Stomach smooth muscle (tissue), 2 donors: ENCODE data around the gene RNMT.
"Not testable (repeated sequence)": the region's sequence is repeated elsewhere in the genome, so short reads cannot be mapped to it uniquely, and the experiment has no call there.

Source experiments
- H3K27ac ChIP-seq: one replicate; pipeline ENCODE4 v1.7.0; 2013; ENCODE audit warnings: mild to moderate bottlenecking, low read length, inconsistent platforms
- H3K27me3 ChIP-seq, 2 donors: one replicate each; pipeline ENCODE4 v1.7.0; 2013; ENCODE audit warnings: low read length in 2 of 2; ENCODE audit not compliant: insufficient read depth in 2 of 2, control insufficient read depth in 1 of 2
- H3K36me3 ChIP-seq, 2 donors: one replicate each; pipeline ENCODE4 v1.7.0; 2013; ENCODE audit warnings: low read length in 2 of 2; ENCODE audit not compliant: control insufficient read depth in 2 of 2, insufficient read depth in 2 of 2
- H3K4me1 ChIP-seq: one replicate; pipeline ENCODE4 v1.7.0; 2013; ENCODE audit warnings: low read length; ENCODE audit not compliant: control insufficient read depth, insufficient read depth
- H3K4me3 ChIP-seq, 2 donors: one replicate each; pipeline ENCODE4 v1.7.0; 2013; ENCODE audit warnings: low read length in 2 of 2
- H3K9ac ChIP-seq, 2 donors: one replicate each; pipeline ENCODE4 v1.7.0; 2013; ENCODE audit warnings: low read length in 2 of 2, mild to moderate bottlenecking in 1 of 2
- H3K9me3 ChIP-seq, 2 donors: one replicate each; pipeline ENCODE4 v1.7.0; 2013; ENCODE audit warnings: low read length in 2 of 2; ENCODE audit not compliant: control insufficient read depth in 2 of 2
- donor health status: healthy.
- donor health status: Pancreatic carcinoma.

The RNMT gene

DNA sequence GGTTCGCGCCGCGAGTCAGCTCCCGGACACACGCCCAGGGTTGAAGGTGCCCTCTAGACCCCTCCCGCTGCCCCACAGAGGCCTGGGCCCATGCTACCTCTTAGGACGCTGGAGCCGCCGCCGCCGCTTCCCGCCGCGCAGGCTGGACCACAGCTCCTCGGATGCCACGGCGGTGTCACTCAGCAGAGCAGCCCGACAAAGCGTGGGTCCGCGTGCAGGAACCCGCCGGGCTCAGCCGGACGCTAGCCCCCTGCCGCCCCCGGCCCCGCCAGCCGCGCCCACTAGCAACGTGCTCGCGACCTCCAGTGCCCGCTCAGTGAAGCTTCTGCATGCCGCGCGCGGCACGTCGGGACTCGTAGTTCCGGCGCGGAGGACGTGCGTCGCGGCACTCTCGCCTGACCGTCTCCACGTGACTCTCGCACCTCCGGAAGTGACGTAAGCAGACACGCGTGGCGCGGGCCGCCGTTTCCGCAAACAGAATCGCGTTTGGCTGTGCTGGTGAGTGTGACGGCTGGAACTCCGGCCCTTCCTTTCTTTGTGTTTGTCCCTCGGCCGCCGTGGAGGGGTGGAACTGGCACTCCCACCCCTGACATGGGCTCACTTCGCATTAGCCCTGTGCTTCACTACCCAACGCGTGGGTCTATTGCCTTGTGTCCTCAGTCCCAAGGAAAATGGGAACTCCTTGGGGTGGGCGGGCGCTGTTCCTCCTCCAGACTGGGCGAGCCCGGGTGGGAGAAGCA, at the start of gene RNMT, which contains the start of gene FAM210A:
Gene RNMT (plus strand): TSS at position 442 of the 740 bp plus-strand sequence. CDS start 4,845 bp downstream, outside the sequence.
Gene FAM210A (minus strand): TSS at position 327 of the 740 bp plus-strand sequence. CDS start 44,481 bp downstream, outside the sequence.
- Histone ChIP-seq H3K9me3 (no peaks in the 10 kb centered on the region), H3K27me3 (no peaks in the 10 kb centered on the region), H3K36me3 (no peaks in the 10 kb centered on the region), H3K9ac (peak within 1 kb of the TSS; percentile 84 to 91), H3K27ac (peak within 1 kb of the TSS; percentile 90), H3K4me3 (peak within 1 kb of the TSS; percentile 81 to 93), H3K4me1 (peaks cover 12% of the 10 kb centered on the region)

DNA sequence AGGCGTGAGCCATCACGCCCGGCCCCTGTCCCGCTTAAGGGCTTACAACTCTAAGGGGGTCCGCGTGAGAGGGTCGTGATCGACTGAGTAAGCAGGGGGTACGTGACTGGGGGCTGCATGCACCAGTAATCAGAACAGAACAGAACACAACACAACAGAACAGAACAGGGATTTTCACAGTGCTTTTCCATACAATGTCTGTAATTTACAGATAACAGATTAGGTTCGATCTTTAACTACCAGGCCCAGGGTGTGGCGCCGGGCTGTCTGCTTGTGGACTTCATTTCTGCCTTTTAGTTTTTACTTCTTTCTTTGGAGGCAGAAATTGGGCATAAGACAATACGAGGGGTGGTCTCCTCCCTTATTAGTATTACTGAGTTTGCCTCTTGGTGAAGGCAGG, 49.1 kb upstream of the RNMT start:
- H3K9ac ChIP-seq, H3K27me3 ChIP-seq, H3K4me1 ChIP-seq, H3K36me3 ChIP-seq, H3K27ac ChIP-seq, H3K4me3 ChIP-seq, H3K9me3 ChIP-seq: not testable (repeated sequence)

DNA sequence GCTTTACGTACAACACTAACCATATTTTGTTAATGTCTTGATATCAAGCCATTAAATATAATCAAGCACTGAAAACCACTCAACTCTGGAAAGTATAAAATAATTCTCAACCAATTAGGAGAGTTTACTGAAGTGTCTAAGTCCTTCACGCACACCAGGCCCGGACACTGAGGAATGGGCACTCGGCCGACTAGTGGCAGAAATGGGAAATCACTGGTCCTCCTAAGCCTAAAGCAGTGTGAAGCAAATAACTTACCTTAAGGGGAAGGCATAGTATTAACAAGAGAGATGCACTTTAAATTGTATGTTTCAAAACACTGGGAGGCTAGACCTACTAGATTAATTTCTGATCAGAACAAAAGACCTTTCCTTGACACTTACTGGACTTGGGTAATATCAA, 45.9 kb upstream of the RNMT start:
- no peak overlapping the region for H3K4me3 ChIP-seq
- no peak overlapping the region for H3K9ac ChIP-seq
- H3K4me1 ChIP-seq, result peaks cover 9% of the 10 kb centered on the region
- H3K9me3 ChIP-seq, result no peaks in the 10 kb centered on the region
- no peaks in the 10 kb centered on the region for H3K27me3 ChIP-seq
- H3K36me3 ChIP-seq, result no peaks in the 10 kb centered on the region
- no peak overlapping the region for H3K27ac ChIP-seq

DNA sequence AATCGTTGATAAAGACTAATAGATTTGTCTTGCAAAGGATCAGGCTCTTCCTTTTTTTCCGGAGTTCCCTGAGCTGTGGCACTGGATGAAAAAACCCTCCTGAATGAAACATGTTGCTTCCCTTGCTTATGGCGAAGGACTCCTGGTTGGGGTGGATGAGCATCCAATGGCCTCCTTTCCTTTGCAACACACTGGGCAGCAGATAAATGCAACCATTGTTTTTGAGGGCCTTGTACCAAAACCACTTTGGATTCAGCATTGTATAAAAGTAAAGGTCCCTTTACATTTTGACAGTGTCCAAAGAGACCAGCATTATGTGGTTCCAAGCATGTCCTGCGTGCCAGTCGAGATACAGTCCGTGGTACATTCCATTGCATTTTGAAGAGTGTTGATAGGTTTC, 44.8 kb upstream of the RNMT start:
- Histone ChIP-seq H3K9me3 (no peaks in the 10 kb centered on the region), H3K27me3 (no peaks in the 10 kb centered on the region), H3K4me3 (no peak overlapping the region), H3K4me1 (peaks cover 9% of the 10 kb centered on the region), H3K36me3 (no peaks in the 10 kb centered on the region), H3K27ac (no peak overlapping the region), H3K9ac (no peak overlapping the region)

DNA sequence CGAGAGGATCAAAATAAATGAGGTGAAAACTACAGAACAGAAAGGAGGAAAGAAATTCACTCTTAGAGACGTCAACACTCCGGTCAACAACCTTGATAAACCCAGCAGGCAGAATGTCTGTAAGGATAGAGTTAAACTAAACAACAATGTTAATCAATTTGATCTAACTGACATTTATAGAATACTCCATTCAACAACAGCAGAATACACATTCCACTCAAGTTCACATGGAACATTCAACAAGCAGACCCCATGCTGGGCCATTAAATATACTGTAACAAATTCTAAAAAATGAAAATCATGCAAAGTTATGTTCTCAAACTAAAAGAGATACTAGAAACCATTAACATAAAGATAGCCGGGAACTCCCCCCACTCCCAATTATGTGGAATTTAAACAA, 41.9 kb upstream of the RNMT start:
- Histone ChIP-seq H3K36me3 (no peaks in the 10 kb centered on the region), H3K9me3 (no peaks in the 10 kb centered on the region), H3K4me3 (no peak overlapping the region), H3K27me3 (no peaks in the 10 kb centered on the region), H3K27ac (no peak overlapping the region), H3K4me1 (no peaks in the 10 kb centered on the region), H3K9ac (no peak overlapping the region)

DNA sequence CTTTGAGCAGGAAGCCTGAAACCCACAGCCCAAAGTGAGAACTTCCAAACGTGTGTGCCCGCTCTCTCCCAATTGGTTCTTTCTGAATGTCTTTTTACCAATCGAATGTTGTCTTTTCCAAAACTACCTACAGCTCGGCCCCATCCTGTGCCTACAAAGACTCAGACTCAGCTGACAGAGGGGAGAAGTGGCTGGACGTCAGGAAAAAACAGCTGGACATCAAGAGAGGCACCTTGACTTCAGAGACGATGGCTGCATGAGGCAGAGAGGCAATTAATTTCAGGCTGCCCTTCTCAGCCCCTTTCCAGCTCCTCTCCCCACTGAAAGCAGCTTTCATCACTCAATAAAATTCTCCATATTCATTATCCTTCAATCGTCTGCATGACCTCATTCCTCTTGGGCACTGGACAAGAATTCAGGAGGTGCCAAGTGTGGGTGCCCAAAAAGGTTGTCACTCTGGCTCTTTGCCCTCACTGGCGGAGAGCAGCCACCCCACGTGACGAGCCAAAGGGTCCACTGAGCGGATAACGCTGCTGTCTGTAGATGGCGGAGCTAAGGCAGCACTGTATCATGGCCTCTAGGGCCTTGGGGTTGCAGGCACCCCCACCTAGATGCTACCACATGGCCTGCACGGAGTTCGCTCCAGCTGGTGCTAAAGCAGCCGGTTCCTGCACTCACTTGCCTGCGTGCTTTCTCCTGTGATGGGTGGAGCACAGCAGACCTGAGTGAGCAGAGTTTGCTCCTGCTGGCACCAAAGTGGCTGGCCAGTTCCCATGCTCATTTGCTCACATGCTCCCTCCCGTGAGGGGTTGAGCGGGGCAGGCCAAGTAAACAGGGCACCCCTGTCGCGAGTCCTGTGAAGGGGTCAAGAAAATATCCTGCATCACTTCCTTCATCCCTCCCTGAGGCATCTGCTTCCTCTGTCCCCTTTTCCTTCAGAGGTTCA, 38.0 kb upstream of the RNMT start:
- Histone ChIP-seq H3K27ac (no peak overlapping the region), H3K4me3 (no peak overlapping the region), H3K36me3 (no peaks in the 10 kb centered on the region), H3K27me3 (no peaks in the 10 kb centered on the region), H3K9ac (no peak overlapping the region), H3K9me3 (no peaks in the 10 kb centered on the region), H3K4me1 (no peaks in the 10 kb centered on the region)

DNA sequence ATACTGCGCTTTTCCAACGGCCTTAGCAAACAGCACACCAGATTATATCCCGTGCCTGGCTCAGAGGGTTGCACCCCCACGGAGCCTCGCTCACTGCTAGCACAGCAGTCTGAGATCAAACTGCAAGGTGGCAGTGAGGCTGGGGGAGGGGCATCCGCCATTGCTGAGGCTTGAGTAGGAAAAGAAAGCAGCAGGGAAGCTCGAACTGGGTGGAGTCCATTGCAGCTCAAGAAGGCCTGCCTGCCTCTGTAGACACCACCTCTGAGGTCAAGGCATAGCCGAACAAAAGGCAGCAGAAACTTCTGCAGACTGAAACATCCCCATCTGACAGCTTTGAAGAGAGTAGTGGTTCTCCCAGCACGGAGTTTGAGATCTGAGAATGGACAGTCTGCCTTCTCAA, 36.4 kb upstream of the RNMT start:
- not testable (repeated sequence) for H3K4me1 ChIP-seq, H3K27me3 ChIP-seq, H3K36me3 ChIP-seq, H3K9me3 ChIP-seq, H3K27ac ChIP-seq, H3K9ac ChIP-seq, H3K4me3 ChIP-seq

DNA sequence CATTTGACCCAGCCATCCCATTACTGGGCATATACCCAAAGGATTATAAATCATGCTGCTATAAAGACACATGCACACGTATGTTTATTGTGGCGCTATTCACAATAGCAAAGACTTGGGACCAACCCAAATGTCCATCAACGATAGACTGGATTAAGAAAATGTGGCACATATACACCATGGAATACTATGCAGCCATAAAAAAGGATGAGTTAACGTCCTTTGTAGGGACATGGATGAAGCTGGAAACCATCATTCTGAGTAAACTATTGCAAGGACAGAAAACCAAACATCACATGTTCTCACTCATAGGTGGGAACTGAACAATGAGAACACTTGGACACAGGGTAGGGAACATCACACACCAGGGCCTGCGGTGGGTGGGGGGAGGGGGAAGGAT, 31.1 kb upstream of the RNMT start:
- not testable (repeated sequence) for H3K4me1 ChIP-seq, H3K9me3 ChIP-seq, H3K4me3 ChIP-seq, H3K9ac ChIP-seq, H3K27me3 ChIP-seq, H3K36me3 ChIP-seq, H3K27ac ChIP-seq

DNA sequence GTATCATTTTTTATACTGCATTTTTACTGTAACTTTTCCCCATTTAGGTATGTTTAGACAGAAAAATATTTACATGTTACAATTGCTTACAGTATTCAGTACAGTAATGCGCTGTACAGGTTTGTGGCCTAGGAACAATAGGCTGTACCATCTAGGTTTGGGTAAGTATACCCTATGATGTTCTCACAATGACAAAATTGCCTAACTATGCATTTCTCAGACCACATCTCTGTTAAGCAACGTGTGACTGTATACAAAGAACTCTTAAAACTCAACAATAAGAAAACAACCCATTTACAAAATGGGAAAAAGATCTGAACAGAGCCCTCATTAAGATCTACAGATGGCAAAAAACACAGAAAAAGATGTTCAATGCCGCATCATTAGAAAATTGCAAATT, 29.5 kb upstream of the RNMT start:
- Histone ChIP-seq H3K36me3 (no peaks in the 10 kb centered on the region), H3K27me3 (no peaks in the 10 kb centered on the region), H3K9ac (no peak overlapping the region), H3K4me3 (no peak overlapping the region), H3K9me3 (no peaks in the 10 kb centered on the region), H3K27ac (no peak overlapping the region), H3K4me1 (no peaks in the 10 kb centered on the region)

DNA sequence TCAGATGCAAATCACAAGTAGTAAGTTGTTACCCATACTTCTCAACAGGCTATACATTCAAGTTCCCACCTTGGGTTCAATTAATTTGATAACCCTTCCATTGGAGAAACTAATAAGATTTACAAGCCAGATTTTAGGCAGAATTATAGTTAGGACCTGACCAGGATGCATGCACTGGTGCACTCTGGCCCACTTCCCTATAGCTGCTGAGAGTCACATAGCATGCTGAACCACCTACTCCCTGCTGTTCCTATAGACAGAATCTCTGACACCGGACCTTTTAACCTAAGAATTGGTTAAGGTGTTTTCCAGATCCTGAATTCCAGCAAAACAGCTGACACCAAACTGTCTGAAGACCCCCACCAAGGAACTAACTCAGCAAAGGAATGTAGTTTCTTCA, 26.3 kb upstream of the RNMT start:
- Histone ChIP-seq H3K4me1 (no peaks in the 10 kb centered on the region), H3K27me3 (no peaks in the 10 kb centered on the region), H3K4me3 (no peak overlapping the region), H3K27ac (no peak overlapping the region), H3K9me3 (no peaks in the 10 kb centered on the region), H3K36me3 (no peaks in the 10 kb centered on the region), H3K9ac (no peak overlapping the region)

DNA sequence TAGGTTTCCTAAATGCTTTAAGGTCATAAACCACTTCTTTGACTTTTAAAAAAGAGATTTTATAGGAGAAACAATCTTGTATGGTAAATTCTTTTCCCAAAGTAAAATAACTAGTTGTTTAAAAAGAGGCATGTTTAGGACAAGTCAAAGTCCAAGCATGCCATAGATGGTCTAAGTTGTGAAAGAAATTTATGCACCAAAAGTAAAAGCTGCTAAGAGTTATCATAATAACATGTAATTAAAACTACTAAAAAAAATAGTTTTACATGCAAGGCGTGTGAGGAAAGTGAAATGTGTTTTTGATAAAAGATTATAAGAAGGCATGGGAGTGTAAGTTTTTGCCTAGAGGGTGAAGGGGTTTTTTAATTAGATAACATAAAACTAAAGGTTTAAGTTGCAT, 22.6 kb upstream of the RNMT start:
- H3K9me3 ChIP-seq, result no peaks in the 10 kb centered on the region
- H3K36me3 ChIP-seq, result no peaks in the 10 kb centered on the region
- H3K27me3 ChIP-seq, result no peaks in the 10 kb centered on the region
- H3K9ac ChIP-seq, result no peak overlapping the region
- no peaks in the 10 kb centered on the region for H3K4me1 ChIP-seq
- no peak overlapping the region for H3K27ac ChIP-seq
- H3K4me3 ChIP-seq, result no peak overlapping the region
